PC-9 (cell line): ENCODE results near the gene GOLT1B. TPM values are rescaled to one million over a fixed set of nuclear protein-coding genes. Genes with fewer than 3 reads are reported as not detected.

Source experiments
- BruUV-seq: library from RNA; stranded (reverse); fragments of 400-500 nt; replicated peaks from 2 replicates; lab custom pipeline; 2021; lab: Mats Ljungman, UMichigan
- CTCF ChIA-PET: fragments of 300-600 bp; sonication (Branson Sonifier 250); formaldehyde crosslinking; loops from one replicate; lab custom pipeline; 2022; ENCODE audit warnings: antibody characterized with exemption; lab: Charles Lee
- POLR2A ChIA-PET: fragments of 300-600 bp; sonication (Branson Sonifier 250); formaldehyde crosslinking; loops from one replicate; lab custom pipeline; 2022; ENCODE audit warnings: antibody characterized with exemption; ENCODE audit not compliant: unreplicated experiment; lab: Charles Lee
- DNase-seq, 2 experiments: peaks; one replicate each; pipeline versions ENCODE4 v3.0.0 to v3.0.0-alpha.2; 2015 to 2022; ENCODE audit warnings: mixed read lengths in 1 of 2
- H2AFZ ChIP-seq: fragments of 200-600 bp; sonication (generic); 2 replicates; pipeline ENCODE4 v1.8.1; 2017; ENCODE audit warnings: antibody characterized with exemption
- H3F3A ChIP-seq: fragments of 200-600 bp; sonication (generic); 2 replicates; pipeline ENCODE4 v1.8.1; 2017; ENCODE audit warnings: antibody characterized with exemption, mild to moderate bottlenecking, low read depth; ENCODE audit not compliant: insufficient read depth
- H3K27ac ChIP-seq: fragments of 200-600 bp; sonication (generic); 2 replicates; pipeline ENCODE4 v1.6.1; 2016; ENCODE audit warnings: mixed run types
- H3K27me3 ChIP-seq: fragments of 200-600 bp; sonication (generic); 2 replicates; pipeline ENCODE4 v1.6.1; 2016; ENCODE audit warnings: low read depth, mixed run types; ENCODE audit not compliant: insufficient read depth
- H3K36me3 ChIP-seq: fragments of 200-600 bp; sonication (generic); 2 replicates; pipeline ENCODE4 v1.6.1; 2016; ENCODE audit warnings: low read depth, mixed run types
- H3K4me1 ChIP-seq: fragments of 200-600 bp; sonication (generic); replicated peaks from 2 replicates; pipeline ENCODE4 v1.6.1; 2016; ENCODE audit warnings: mixed run types; ENCODE audit not compliant: insufficient read depth
- H3K4me2 ChIP-seq: fragments of 200-600 bp; sonication (generic); 2 replicates; pipeline ENCODE4 v1.6.1; 2017; ENCODE audit warnings: mixed run types
- H3K4me3 ChIP-seq: fragments of 200-600 bp; sonication (generic); 2 replicates; pipeline ENCODE4 v1.6.1; 2016; ENCODE audit warnings: mixed run types
- H3K79me2 ChIP-seq: fragments of 200-600 bp; sonication (generic); 2 replicates; pipeline ENCODE4 v1.6.1; 2017; ENCODE audit warnings: low read depth, mixed run types
- H3K9me2 ChIP-seq: fragments of 200-600 bp; sonication (generic); 2 replicates; pipeline ENCODE4 v1.8.1; 2017; ENCODE audit warnings: mild to moderate bottlenecking; ENCODE audit not compliant: insufficient read depth
- H3K9me3 ChIP-seq: fragments of 200-600 bp; sonication (generic); 2 replicates; pipeline ENCODE4 v1.8.1; 2016; ENCODE audit warnings: low read depth; ENCODE audit not compliant: insufficient read depth
- H4K20me1 ChIP-seq: fragments of 200-600 bp; sonication (generic); 2 replicates; pipeline ENCODE4 v1.8.1; 2017; ENCODE audit not compliant: insufficient read depth
- EZH2 ChIP-seq: fragments of 200-600 bp; sonication (generic); IDR thresholded peaks from 2 replicates; pipeline ENCODE4 v1.8.0; 2017; ENCODE audit warnings: antibody characterized with exemption, low read depth
- intact Hi-C: fragments of 100-400 bp; cut with micrococcal nuclease; formaldehyde crosslinking; loops from one replicate; pipeline ENCODE4 v1.10.0; 2022; ENCODE audit not compliant: unreplicated experiment
- total RNA-seq: library from RNA; stranded (reverse); gene quantifications from 2 replicates; pipeline ENCODE4 v1.2.3, GENCODE V29; 2021
- TF ChIP-seq, protein P1 (sequence below): fragments of 200-600 bp; sonication (generic); conservative IDR thresholded peaks from 2 replicates; pipeline ENCODE4 v1.6.1; 2017; ENCODE audit warnings: mixed run types, antibody characterized with exemption, mild to moderate bottlenecking, moderate library complexity

Gene GOLT1B
- total RNA-seq, 1 experiment from 2014 or later = 39.0 TPM

DNA sequence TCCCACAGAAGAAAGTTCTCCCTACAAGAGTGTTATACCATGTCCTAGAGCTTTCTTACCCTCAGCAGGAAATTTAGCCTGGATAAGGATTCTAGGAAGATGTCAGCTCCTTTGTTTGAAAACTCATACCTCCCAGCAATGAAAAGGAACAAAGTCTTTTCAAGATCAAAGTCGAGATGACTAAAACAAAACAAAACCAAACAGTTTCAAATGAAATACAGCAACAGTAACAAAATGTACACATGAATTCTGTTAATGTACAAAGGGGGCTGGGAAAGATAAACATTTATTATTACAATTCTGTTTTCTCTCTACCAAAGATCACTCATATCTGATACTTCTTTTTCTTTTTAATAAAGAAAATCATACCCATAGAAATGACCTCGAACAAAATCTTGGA, 61.3 kb downstream of the GOLT1B start:
- CTCF ChIA-PET = no interaction called here

GRCh38 chr12:21566223-21566906, 64.8 kb downstream of the GOLT1B start:
- H3K4me1 ChIP-seq = no peaks in the 10 kb centered on the region
- no peak for DNase-seq
- TF ChIP-seq, protein P1, sequence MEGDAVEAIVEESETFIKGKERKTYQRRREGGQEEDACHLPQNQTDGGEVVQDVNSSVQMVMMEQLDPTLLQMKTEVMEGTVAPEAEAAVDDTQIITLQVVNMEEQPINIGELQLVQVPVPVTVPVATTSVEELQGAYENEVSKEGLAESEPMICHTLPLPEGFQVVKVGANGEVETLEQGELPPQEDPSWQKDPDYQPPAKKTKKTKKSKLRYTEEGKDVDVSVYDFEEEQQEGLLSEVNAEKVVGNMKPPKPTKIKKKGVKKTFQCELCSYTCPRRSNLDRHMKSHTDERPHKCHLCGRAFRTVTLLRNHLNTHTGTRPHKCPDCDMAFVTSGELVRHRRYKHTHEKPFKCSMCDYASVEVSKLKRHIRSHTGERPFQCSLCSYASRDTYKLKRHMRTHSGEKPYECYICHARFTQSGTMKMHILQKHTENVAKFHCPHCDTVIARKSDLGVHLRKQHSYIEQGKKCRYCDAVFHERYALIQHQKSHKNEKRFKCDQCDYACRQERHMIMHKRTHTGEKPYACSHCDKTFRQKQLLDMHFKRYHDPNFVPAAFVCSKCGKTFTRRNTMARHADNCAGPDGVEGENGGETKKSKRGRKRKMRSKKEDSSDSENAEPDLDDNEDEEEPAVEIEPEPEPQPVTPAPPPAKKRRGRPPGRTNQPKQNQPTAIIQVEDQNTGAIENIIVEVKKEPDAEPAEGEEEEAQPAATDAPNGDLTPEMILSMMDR = no peak
- CTCF ChIA-PET = no interaction called here
- no peaks in the 10 kb centered on the region for H3F3A ChIP-seq
- BruUV-seq = no TSS peak
- H3K4me3 ChIP-seq = no peak overlapping the region
- peaks cover 4% of the 10 kb centered on the region; the same call in 1 of the 2 replicates for H3K9me3 ChIP-seq
- no peak overlapping the region for H3K4me2 ChIP-seq
- H2AFZ ChIP-seq = no peak overlapping the region
- no peaks in the 10 kb centered on the region for H3K27me3 ChIP-seq
- H3K9me2 ChIP-seq = no peaks in the 10 kb centered on the region
- H3K27ac ChIP-seq = no peak overlapping the region
- H4K20me1 ChIP-seq = no peaks in the 10 kb centered on the region
- POLR2A ChIA-PET = no interaction called here
- H3K79me2 ChIP-seq = no peaks in the 10 kb centered on the region
- intact Hi-C loops = no loop called here
- H3K36me3 ChIP-seq = no peaks in the 10 kb centered on the region

More for the DNA sequence above, 61.3 kb downstream of the GOLT1B start:
- H3K4me3 ChIP-seq = no peak overlapping the region
- H3K4me1 ChIP-seq = peaks cover 18% of the 10 kb centered on the region
- TF ChIP-seq, protein P1 = no peak
- TF ChIP-seq EZH2 = no peak
- POLR2A ChIA-PET = no interaction called here
- no peaks in the 10 kb centered on the region for H3K79me2 ChIP-seq
- no peaks in the 10 kb centered on the region for H3K36me3 ChIP-seq
- H3F3A ChIP-seq = peaks cover 4% of the 10 kb centered on the region; the same call in 1 of the 2 replicates
- no peaks in the 10 kb centered on the region for H3K27me3 ChIP-seq
- H3K9me2 ChIP-seq = no peaks in the 10 kb centered on the region
- no TSS peak for BruUV-seq
- DNase-seq = no peak
- H4K20me1 ChIP-seq = no peaks in the 10 kb centered on the region
- no peak overlapping the region for H3K27ac ChIP-seq
- intact Hi-C loops = no loop called here
- H2AFZ ChIP-seq = no peak overlapping the region
- no peak overlapping the region for H3K4me2 ChIP-seq
- peaks cover 4% of the 10 kb centered on the region; the same call in 1 of the 2 replicates for H3K9me3 ChIP-seq

DNA sequence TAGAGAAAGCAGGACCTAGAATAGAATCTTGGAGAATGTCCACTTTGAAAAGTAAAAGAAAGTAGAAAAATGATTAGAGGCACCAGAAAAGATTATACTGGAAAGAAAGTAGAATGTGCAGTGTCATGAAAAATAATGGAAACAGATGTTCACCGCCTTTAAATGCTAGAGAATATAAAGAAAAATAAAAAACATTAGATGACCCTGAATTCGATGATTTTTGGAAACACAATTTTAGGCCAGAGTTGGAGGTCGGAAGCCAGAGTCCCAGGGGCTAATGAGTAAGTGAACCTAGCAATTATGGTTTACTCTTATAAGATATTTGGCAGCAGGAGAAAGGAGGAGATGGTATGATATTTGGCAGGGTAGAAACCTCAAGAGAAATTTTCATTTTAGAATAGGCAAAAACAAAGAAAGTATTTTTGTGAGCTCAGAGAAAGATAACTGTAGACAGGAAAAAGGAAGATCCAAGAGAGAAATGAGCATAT, 65.4 kb downstream of the GOLT1B start:
- H3K9me3 ChIP-seq = peaks cover 4% of the 10 kb centered on the region; the same call in 1 of the 2 replicates
- H4K20me1 ChIP-seq = no peaks in the 10 kb centered on the region
- ChIA-PET POLR2A (no interaction called here), CTCF (no interaction called here)
- H3K9me2 ChIP-seq = no peaks in the 10 kb centered on the region
- no peak overlapping the region for H3K27ac ChIP-seq
- intact Hi-C loops = no loop called here
- TF ChIP-seq, protein P1 = no peak
- no peak for TF ChIP-seq EZH2
- no peaks in the 10 kb centered on the region for H3K4me1 ChIP-seq
- no peak overlapping the region for H2AFZ ChIP-seq
- H3K4me3 ChIP-seq = no peak overlapping the region
- no TSS peak for BruUV-seq
- H3F3A ChIP-seq = no peaks in the 10 kb centered on the region
- no peak overlapping the region for H3K4me2 ChIP-seq
- H3K79me2 ChIP-seq = no peaks in the 10 kb centered on the region
- no peaks in the 10 kb centered on the region for H3K36me3 ChIP-seq
- no peaks in the 10 kb centered on the region for H3K27me3 ChIP-seq
- DNase-seq = no peak

Other genes with a start within 250 kb of the GOLT1B start
- 0.45 and 0.63 TPM in 2 replicates for gene SLCO1A2, start 166.9 kb upstream of the GOLT1B start, total RNA-seq
- gene IAPP, start 128.9 kb upstream of the GOLT1B start, total RNA-seq = not detected in 2 replicates
- 18.6 and 21.3 TPM in 2 replicates for gene PYROXD1, start 64.1 kb upstream of the GOLT1B start, total RNA-seq
- gene RECQL, start 154 bp upstream of the GOLT1B start, total RNA-seq = 33.1 and 34.5 TPM in 2 replicates
- 0.39 TPM in 1 of 2 replicates, not detected in the other for gene SPX, start 24.5 kb downstream of the GOLT1B start, total RNA-seq
- gene GYS2, start 103.1 kb downstream of the GOLT1B start, total RNA-seq = not detected in 2 replicates
- gene LDHB, start 156.1 kb downstream of the GOLT1B start, total RNA-seq = 994 and 1,055 TPM in 2 replicates